Measurements from ENCODE around the gene PCDHGA12.
A peak's percentile ranks its signal among the peaks of the same experiment; 100 is the strongest.
"Not testable (repeated sequence)": the region's sequence is repeated elsewhere in the genome, so short reads cannot be mapped to it uniquely, and the experiment has no call there.

PCDHGA12 gene

GRCh38 chr5:141407790-141408505, 22.4 kb upstream of the PCDHGA12 start, which contains the start of gene PCDHGB6:
PCDHGB6 (plus strand) TSS chr5:141408021; CDS start chr5:141408203, 182 bp downstream.
- not testable (repeated sequence) for DNase-seq (ENCODE audit: low spot score)

- DNase-seq (ENCODE audit: low spot score) = no peak
Observed at GRCh38 chr5:141409598-141410306, 20.6 kb upstream of the PCDHGA12 start.

- no peak for DNase-seq (ENCODE audit: low spot score)
Observed at GRCh38 chr5:141411575-141411974, 18.7 kb upstream of the PCDHGA12 start.

- peak; percentile 82 for DNase-seq (ENCODE audit: low spot score)
Observed at GRCh38 chr5:141412854-141413539, 17.3 kb upstream of the PCDHGA12 start, which contains the start of gene PCDHGA10. PCDHGA10 (plus strand) TSS chr5:141412987; CDS start chr5:141413176, 189 bp downstream.

- peak; percentile 20 for DNase-seq (ENCODE audit: low spot score)
Observed at GRCh38 chr5:141413540-141414069, 16.7 kb upstream of the PCDHGA12 start.

GRCh38 chr5:141414548-141415274, 15.6 kb upstream of the PCDHGA12 start:
- not testable (repeated sequence) for DNase-seq (ENCODE audit: low spot score)

- not testable (repeated sequence) for DNase-seq (ENCODE audit: low spot score)
Observed at GRCh38 chr5:141415275-141415618, 15.1 kb upstream of the PCDHGA12 start.

- peak; percentile 67 for DNase-seq (ENCODE audit: low spot score)
Observed at GRCh38 chr5:141417494-141418172, 12.7 kb upstream of the PCDHGA12 start, which contains the start of gene PCDHGB7. PCDHGB7 (plus strand) TSS chr5:141417677; CDS start chr5:141417860, 183 bp downstream.

GRCh38 chr5:141419074-141419880, 11.0 kb upstream of the PCDHGA12 start:
- DNase-seq (ENCODE audit: low spot score) = no peak

- DNase-seq (ENCODE audit: low spot score) = peak; percentile 42
Observed at GRCh38 chr5:141420855-141421488, 9.3 kb upstream of the PCDHGA12 start, which contains the start of gene PCDHGA11. PCDHGA11 (plus strand) TSS chr5:141421051; CDS start chr5:141421228, 177 bp downstream.

- DNase-seq (ENCODE audit: low spot score) = no peak
Observed at GRCh38 chr5:141421489-141421855, 8.8 kb upstream of the PCDHGA12 start.

- no peak for DNase-seq (ENCODE audit: low spot score)
Observed at GRCh38 chr5:141422742-141423291, 7.5 kb upstream of the PCDHGA12 start.

- DNase-seq (ENCODE audit: low spot score) = no peak
Observed at GRCh38 chr5:141427783-141428426, 2.4 kb upstream of the PCDHGA12 start.

- no peak for DNase-seq (ENCODE audit: low spot score)
Observed at GRCh38 chr5:141431286-141431685, 979 bp downstream of the PCDHGA12 start.

GRCh38 chr5:141432308-141432707, 2.0 kb downstream of the PCDHGA12 start:
- not testable (repeated sequence) for DNase-seq (ENCODE audit: low spot score)

GRCh38 chr5:141432726-141433125, 2.4 kb downstream of the PCDHGA12 start:
- not testable (repeated sequence) for DNase-seq (ENCODE audit: low spot score)

- no peak for DNase-seq (ENCODE audit: low spot score)
Observed at GRCh38 chr5:141434006-141434405, 3.7 kb downstream of the PCDHGA12 start.

GRCh38 chr5:141437221-141437620, 6.9 kb downstream of the PCDHGA12 start:
- DNase-seq (ENCODE audit: low spot score) = no peak
